SK-N-SH (cell line): ENCODE results near the gene APOBEC3H. TPM values are rescaled to one million over a fixed set of nuclear protein-coding genes. Genes with fewer than 3 reads are reported as not detected.

ENCODE experiments used
- CTCF ChIA-PET: fragments of 300-600, 350-600 bp; formaldehyde crosslinking; extraction: SDS; loops from one replicate; lab custom pipeline; 2021; lab: Yijun Ruan, JAX
- POLR2A ChIA-PET: fragments of 350-600 bp; sonication (Branson Sonifier 250); formaldehyde crosslinking; extraction: SDS; loops from one replicate; lab custom pipeline; 2020; ENCODE audit warnings: antibody characterized with exemption, inconsistent platforms; lab: Yijun Ruan, JAX
- DNase-seq: peaks from one replicate; pipeline ENCODE4 v3.0.0; 2012
- H2AFZ ChIP-seq: fragments of 200-600 bp; sonication (generic); 2 replicates; pipeline ENCODE4 v1.8.1; 2016; ENCODE audit warnings: antibody characterized with exemption, mild to moderate bottlenecking, low read depth
- H3F3A ChIP-seq: fragments of 200-600 bp; sonication (generic); replicated peaks from 2 replicates; pipeline ENCODE3; 2016; ENCODE audit warnings: antibody characterized with exemption, mild to moderate bottlenecking; ENCODE audit not compliant: insufficient read depth
- H3K27ac ChIP-seq, 2 experiments: fragments of 200-500 bp in 1 of 2; fragments of 200-600 bp in 1 of 2; sonication (Bioruptor generic) in 1 of 2; sonication (generic), shearing (Covaris generic) in 1 of 2; 2 replicates each; pipeline versions ENCODE4 v1.5.1 to v1.6.1; 2014 to 2016; ENCODE audit warnings: low read depth in 2 of 2, inconsistent platforms in 1 of 2, low read length in 1 of 2, mild to moderate bottlenecking in 1 of 2, mixed read lengths in 1 of 2
- H3K27me3 ChIP-seq: fragments of 200-600 bp; sonication (generic), shearing (Covaris generic); 2 replicates; pipeline ENCODE4 v1.6.1; 2016; ENCODE audit warnings: mixed run types; ENCODE audit not compliant: insufficient read depth
- H3K36me3 ChIP-seq, 2 experiments: fragments of 200-500 bp in 1 of 2; fragments of 200-600 bp in 1 of 2; sonication (Bioruptor generic) in 1 of 2; sonication (generic) in 1 of 2; replicated peaks in 1 of 2; 2 replicates each; pipeline versions ENCODE3 to v1.5.1; 2014 to 2016; ENCODE audit warnings: low read length in 1 of 2, mild to moderate bottlenecking in 1 of 2; ENCODE audit not compliant: insufficient read depth in 2 of 2, control insufficient read depth in 1 of 2
- H3K4me1 ChIP-seq, 2 experiments: fragments of 200-500 bp in 1 of 2; fragments of 200-600 bp in 1 of 2; sonication (Bioruptor generic) in 1 of 2; sonication (generic), shearing (Covaris generic) in 1 of 2; 2 replicates each; pipeline versions ENCODE4 v1.5.1 to v1.6.1; 2014 to 2016; ENCODE audit warnings: low read depth in 1 of 2, low read length in 1 of 2, mixed run types in 1 of 2; ENCODE audit not compliant: insufficient read depth in 2 of 2, control insufficient read depth in 1 of 2
- H3K4me2 ChIP-seq: fragments of 200-600 bp; sonication (generic), shearing (Covaris generic); 2 replicates; pipeline ENCODE4 v1.6.1; 2017; ENCODE audit warnings: mixed run types
- H3K4me3 ChIP-seq, 2 experiments: fragments of 200-500 bp in 1 of 2; fragments of 200-600 bp in 1 of 2; sonication (Bioruptor generic) in 1 of 2; sonication (generic), shearing (Covaris generic) in 1 of 2; 2 replicates each; pipeline versions ENCODE4 v1.5.1 to v1.8.1; 2014 to 2016; ENCODE audit warnings: low read depth in 2 of 2, inconsistent platforms in 1 of 2, low read length in 1 of 2, mild to moderate bottlenecking in 1 of 2, mixed read lengths in 1 of 2, moderate library complexity in 1 of 2
- H3K79me2 ChIP-seq: fragments of 200-600 bp; sonication (generic); 2 replicates; pipeline ENCODE4 v1.8.1; 2017; ENCODE audit warnings: mild to moderate bottlenecking; ENCODE audit not compliant: insufficient read depth
- H3K9ac ChIP-seq: fragments of 200-600 bp; sonication (generic); 2 replicates; pipeline ENCODE4 v1.6.1; 2017; ENCODE audit warnings: mixed run types
- H3K9me2 ChIP-seq: fragments of 200-600 bp; sonication (generic); 2 replicates; pipeline ENCODE4 v1.6.1; 2017; ENCODE audit warnings: mixed run types
- H3K9me3 ChIP-seq: fragments of 200-600 bp; sonication (generic); 2 replicates; pipeline ENCODE4 v1.6.1; 2017; ENCODE audit warnings: mixed run types, mild to moderate bottlenecking, moderate library complexity
- H4K20me1 ChIP-seq: fragments of 200-600 bp; sonication (generic); 2 replicates; pipeline ENCODE4 v1.6.1; 2017; ENCODE audit warnings: mild to moderate bottlenecking, mixed run types; ENCODE audit not compliant: insufficient read depth
- ELF1 ChIP-seq: IDR thresholded peaks from 2 replicates; pipeline ENCODE4 v1.4.0; 2012
- EZH2phosphoT487 ChIP-seq: fragments of 200-600 bp; sonication (generic); IDR thresholded peaks from 2 replicates; pipeline ENCODE4 v1.6.1; 2017; ENCODE audit warnings: low read depth, mixed run types, mild to moderate bottlenecking, antibody characterized with exemption, moderate library complexity, borderline replicate concordance
- FOXM1 ChIP-seq: IDR thresholded peaks from 2 replicates; pipeline ENCODE4 v1.4.0; 2012; ENCODE audit warnings: low read depth, mild to moderate bottlenecking
- GATA2 ChIP-seq: sonication (generic); formaldehyde crosslinking; IDR thresholded peaks from 2 replicates; pipeline ENCODE4 v1.5.0; 2020; ENCODE audit warnings: mild to moderate bottlenecking, missing genetic modification reagents
- MAX ChIP-seq: IDR thresholded peaks from 2 replicates; pipeline ENCODE4 v1.4.0; 2012; ENCODE audit warnings: low read depth
- MXI1 ChIP-seq: IDR thresholded peaks from 2 replicates; pipeline ENCODE4 v1.6.1; 2012; ENCODE audit warnings: mild to moderate bottlenecking, low read depth, low read length, improper control_type of control experiment
- NRF1 ChIP-seq: IDR thresholded peaks from 2 replicates; pipeline ENCODE4 v1.6.1; 2012; ENCODE audit warnings: low read depth, mild to moderate bottlenecking, low read length
- POLR2AphosphoS5 ChIP-seq: IDR thresholded peaks from 2 replicates; pipeline ENCODE4 v1.6.1; 2012; ENCODE audit warnings: low read depth, low read length
- RAD21 ChIP-seq: IDR thresholded peaks from 2 replicates; pipeline ENCODE4 v1.6.1; 2012; ENCODE audit warnings: mild to moderate bottlenecking, low read length
- RCOR1 ChIP-seq: fragments of 150-350 bp; IDR thresholded peaks from 2 replicates; pipeline ENCODE4 v1.6.1; 2017; ENCODE audit warnings: antibody characterized with exemption, low read length
- SIN3A ChIP-seq: IDR thresholded peaks from 2 replicates; pipeline ENCODE4 v1.6.1; 2012; ENCODE audit warnings: low read depth, mild to moderate bottlenecking, low read length, moderate library complexity, borderline replicate concordance
- SMC3 ChIP-seq: IDR thresholded peaks from 2 replicates; pipeline ENCODE4 v1.6.1; 2012; ENCODE audit warnings: low read depth, low read length, improper control_type of control experiment
- TAF1 ChIP-seq: IDR thresholded peaks from 2 replicates; pipeline ENCODE4 v1.6.1; 2012; ENCODE audit warnings: low read depth, mild to moderate bottlenecking, low read length, moderate library complexity, borderline replicate concordance
- TEAD4 ChIP-seq: IDR thresholded peaks from 2 replicates; pipeline ENCODE4 v1.4.0; 2012; ENCODE audit warnings: mild to moderate bottlenecking, borderline replicate concordance; ENCODE audit not compliant: insufficient read depth
- WGBS: methylation state at CpG from one replicate; pipeline ENCODE4 v1.1.6; 2017; ENCODE audit warnings: low lambda C conversion rate; 5-methylcytosine and 5-hydroxymethylcytosine counted together
- polyA plus RNA-seq, 3 experiments: library from polyadenylated mRNA; depleted of rRNA; stranded (reverse); fragments of >200 nt; gene quantifications; 2 replicates each; pipeline ENCODE4 v1.2.3, GENCODE V29; 2012

Gene APOBEC3H
- polyA plus RNA-seq, 1 of the 3 experiments (the other 2 are of a cell fraction), result 0.18 TPM

DNA sequence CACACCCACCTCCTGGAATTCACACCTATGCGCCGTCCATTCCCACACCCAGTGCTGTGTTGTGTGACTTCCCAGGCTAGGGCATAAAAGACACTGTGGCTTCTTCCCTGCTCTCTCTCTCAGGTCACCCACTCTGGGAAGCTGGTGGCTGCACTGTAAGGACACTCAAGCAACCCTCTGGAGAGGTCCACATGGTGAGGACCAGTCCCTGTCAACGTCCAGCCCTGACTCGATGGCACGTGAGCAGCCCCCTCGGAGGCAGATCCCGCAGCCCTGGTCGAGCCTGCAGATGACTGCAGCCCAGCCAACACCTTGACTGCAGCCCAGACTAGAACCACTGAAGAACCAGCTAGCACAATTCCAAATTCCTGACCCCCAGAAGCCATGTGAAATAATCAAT lies 39.3 kb downstream of the APOBEC3H start:
- Histone ChIP-seq H2AFZ (no peak overlapping the region), H3K4me2 (no peak overlapping the region), H3K79me2 (no peaks in the 10 kb centered on the region), H3F3A (no peaks in the 10 kb centered on the region), H3K36me3 (no peaks in the 10 kb centered on the region), H3K4me3 (no peak overlapping the region), H4K20me1 (no peaks in the 10 kb centered on the region), H3K4me1 (peaks cover 0 to 9% of the 10 kb centered on the region in 2 experiments; a peak in 1 of 4 replicates), H3K9me3 (no peaks in the 10 kb centered on the region), H3K27me3 (no peaks in the 10 kb centered on the region), H3K9ac (no peak overlapping the region), H3K9me2 (no peaks in the 10 kb centered on the region), H3K27ac (no peak overlapping the region)
- no peak for DNase-seq
- TF ChIP-seq TAF1 (no peak), MXI1 (no peak), EZH2phosphoT487 (no peak), RCOR1 (no peak), RAD21 (no peak), SIN3A (no peak), GATA2 (no peak), TEAD4 (no peak), POLR2AphosphoS5 (no peak), NRF1 (no peak), MAX (no peak), FOXM1 (no peak), ELF1 (no peak), SMC3 (no peak)
- POLR2A ChIA-PET, result no interaction called here
- CTCF ChIA-PET, result interaction anchor here (1.1 to 2.2 kb wide), 4 partner anchors 175 to 393 kb away, joined by 4 to 11 read pairs (median 6); no protein-coding TSS in a partner anchor
- no CpG with 5 or more reads among the region's 8 CpGs for WGBS

DNA sequence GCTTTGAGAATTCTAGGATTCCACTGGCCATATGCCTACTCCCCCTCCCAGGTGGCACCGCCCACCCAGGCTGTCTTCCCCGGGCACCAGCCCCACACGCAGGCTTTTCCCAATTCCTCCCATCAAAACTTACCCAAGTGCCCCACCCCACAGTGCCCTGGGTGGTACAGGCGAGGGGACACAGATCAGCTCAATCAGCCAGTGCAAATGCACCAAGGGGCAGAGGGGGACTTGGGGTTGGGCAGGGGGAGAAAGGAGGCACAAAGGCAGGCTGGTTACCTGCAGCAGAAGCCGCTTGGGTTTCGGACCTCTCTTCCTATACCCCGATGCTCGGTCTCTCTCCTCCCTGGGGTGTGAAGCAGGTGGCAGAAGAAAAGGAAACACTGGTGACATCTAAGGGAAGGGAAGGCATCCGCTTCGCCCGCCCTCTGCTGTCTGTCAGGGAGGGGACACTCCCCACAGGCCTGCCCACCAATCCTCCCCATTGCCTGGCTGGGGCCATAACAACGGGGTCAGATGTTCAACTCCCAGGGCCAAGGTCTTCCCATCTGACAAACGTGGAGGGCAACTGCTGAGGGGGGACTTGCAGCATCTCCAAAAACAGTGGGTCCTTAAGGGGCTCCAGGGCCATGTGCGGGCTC lies 41.4 kb downstream of the APOBEC3H start:
- H3K79me2 ChIP-seq, result no peaks in the 10 kb centered on the region
- no peaks in the 10 kb centered on the region for H3F3A ChIP-seq
- H3K36me3 ChIP-seq, result no peaks in the 10 kb centered on the region
- peaks cover 0 to 9% of the 10 kb centered on the region in 2 experiments; a peak in 1 of 4 replicates for H3K4me1 ChIP-seq
- H2AFZ ChIP-seq, result no peak overlapping the region
- CTCF ChIA-PET, result interaction anchor here (1.4 kb wide), 1 partner anchor 17 kb away, joined by 4 read pairs; no protein-coding TSS in a partner anchor
- no peaks in the 10 kb centered on the region for H3K9me2 ChIP-seq
- H3K9me3 ChIP-seq, result no peaks in the 10 kb centered on the region
- no peak overlapping the region for H3K9ac ChIP-seq
- no peaks in the 10 kb centered on the region for H4K20me1 ChIP-seq
- no peak overlapping the region for H3K4me2 ChIP-seq
- DNase-seq, result no peak
- 93% methylated on average over 4 of the region's 14 CpGs for WGBS
- H3K27ac ChIP-seq, result no peak overlapping the region
- no peak overlapping the region for H3K4me3 ChIP-seq
- no peaks in the 10 kb centered on the region for H3K27me3 ChIP-seq
- TF ChIP-seq FOXM1 (no peak), NRF1 (no peak), RAD21 (no peak)
- TF ChIP-seq, all 33 proteins: peak for 0
- POLR2A ChIA-PET, result no interaction called here
